ENCODE results near the gene ZNF793. TPM values are rescaled to one million over a fixed set of nuclear protein-coding genes. Genes with fewer than 3 reads are reported as not detected.

ZNF793 gene
- total RNA-seq, 1 donor from 2014 or later: 6.3 TPM

DNA sequence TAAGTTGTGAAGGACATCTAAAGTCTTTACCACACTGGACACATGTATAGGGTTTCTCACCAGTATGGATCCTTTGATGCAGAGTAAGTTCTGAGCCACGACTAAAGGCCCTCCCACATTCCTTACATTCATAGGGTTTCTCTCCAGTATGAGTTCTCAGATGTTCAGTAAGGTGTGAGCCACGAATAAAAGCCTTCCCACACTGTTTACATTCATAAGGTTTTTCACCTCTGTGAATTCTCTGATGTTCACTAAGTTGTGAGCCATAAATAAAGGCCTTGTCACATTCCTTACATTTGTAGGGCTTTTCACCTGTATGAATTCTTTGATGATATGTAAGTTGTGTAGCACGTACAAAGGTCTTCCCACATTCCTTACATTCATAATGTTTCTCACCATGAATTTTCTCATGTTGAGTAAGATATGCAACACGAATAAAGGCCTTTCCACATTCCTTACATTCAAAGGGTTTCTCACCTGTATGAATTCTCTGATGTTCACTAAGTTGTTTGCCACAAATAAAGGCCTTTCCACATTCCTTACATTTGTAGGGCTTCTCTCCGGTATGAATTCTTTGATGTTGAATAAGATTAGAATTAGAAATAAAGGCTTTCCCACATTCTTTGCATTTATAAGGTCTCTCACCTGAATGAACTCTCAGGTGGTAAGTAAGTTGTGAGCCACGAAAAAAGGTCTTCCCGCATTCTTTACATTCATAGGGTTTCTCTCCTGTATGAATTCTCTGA lies 58.1 kb downstream of the ZNF793 start:
- H3K9ac ChIP-seq (ENCODE audit: low read depth in 1 of 3, low read length in 3 of 3): no peak overlapping the region
- H3K4me3 ChIP-seq (ENCODE audit: low read length in 3 of 3): peak overlapping the region in 1 of 3 donors; percentile 38
- peaks cover 48 to 75% (median 59%) of the 10 kb centered on the region in 3 donors for H3K9me3 ChIP-seq (ENCODE audit: control insufficient read depth in 3 of 3, low read length in 3 of 3)
- H3K27ac ChIP-seq (ENCODE audit: low read depth, low read length): no peak overlapping the region
- H3K4me1 ChIP-seq (ENCODE audit: control insufficient read depth in 3 of 3, insufficient read depth in 3 of 3, low read length in 3 of 3): no peaks in the 10 kb centered on the region
- no peaks in the 10 kb centered on the region for H3K27me3 ChIP-seq (ENCODE audit: control insufficient read depth in 3 of 3, insufficient read depth in 3 of 3, low read length in 3 of 3)
- peaks cover 23 to 55% (median 38%) of the 10 kb centered on the region in 3 donors for H3K36me3 ChIP-seq (ENCODE audit: control insufficient read depth in 3 of 3, insufficient read depth in 3 of 3, low read length in 3 of 3)

GRCh38 chr19:37565370-37565669 lies 58.6 kb downstream of the ZNF793 start:
- Histone ChIP-seq H3K27ac (ENCODE audit: low read depth, low read length) (no peak overlapping the region), H3K4me1 (ENCODE audit: control insufficient read depth in 3 of 3, insufficient read depth in 3 of 3, low read length in 3 of 3) (no peaks in the 10 kb centered on the region), H3K9me3 (ENCODE audit: control insufficient read depth in 3 of 3, low read length in 3 of 3) (peaks cover 52 to 80% (median 62%) of the 10 kb centered on the region in 3 donors), H3K9ac (ENCODE audit: low read depth in 1 of 3, low read length in 3 of 3) (no peak overlapping the region), H3K27me3 (ENCODE audit: control insufficient read depth in 3 of 3, insufficient read depth in 3 of 3, low read length in 3 of 3) (no peaks in the 10 kb centered on the region), H3K36me3 (ENCODE audit: control insufficient read depth in 3 of 3, insufficient read depth in 3 of 3, low read length in 3 of 3) (peaks cover 27 to 59% (median 43%) of the 10 kb centered on the region in 3 donors), H3K4me3 (ENCODE audit: low read length in 3 of 3) (peak overlapping the region in 1 of 3 donors; percentile 38)

- Histone ChIP-seq H3K4me1 (ENCODE audit: control insufficient read depth in 3 of 3, insufficient read depth in 3 of 3, low read length in 3 of 3) (no peaks in the 10 kb centered on the region), H3K4me3 (ENCODE audit: low read length in 3 of 3) (no peak overlapping the region), H3K27ac (ENCODE audit: low read depth, low read length) (no peak overlapping the region), H3K9ac (ENCODE audit: low read depth in 1 of 3, low read length in 3 of 3) (no peak overlapping the region), H3K27me3 (ENCODE audit: control insufficient read depth in 3 of 3, insufficient read depth in 3 of 3, low read length in 3 of 3) (no peaks in the 10 kb centered on the region), H3K9me3 (ENCODE audit: control insufficient read depth in 3 of 3, low read length in 3 of 3) (peaks cover 27 to 59% (median 34%) of the 10 kb centered on the region in 3 donors), H3K36me3 (ENCODE audit: control insufficient read depth in 3 of 3, insufficient read depth in 3 of 3, low read length in 3 of 3) (peaks cover 22 to 42% (median 30%) of the 10 kb centered on the region in 3 donors)
Measured at GRCh38 chr19:37572203-37572602, 65.5 kb downstream of the ZNF793 start.

GRCh38 chr19:37583340-37583739 lies 76.6 kb downstream of the ZNF793 start:
- Histone ChIP-seq H3K4me1 (ENCODE audit: control insufficient read depth in 3 of 3, insufficient read depth in 3 of 3, low read length in 3 of 3) (no peaks in the 10 kb centered on the region), H3K4me3 (ENCODE audit: low read length in 3 of 3) (peak overlapping the region in 1 of 3 donors; percentile 28), H3K27me3 (ENCODE audit: control insufficient read depth in 3 of 3, insufficient read depth in 3 of 3, low read length in 3 of 3) (no peaks in the 10 kb centered on the region), H3K36me3 (ENCODE audit: control insufficient read depth in 3 of 3, insufficient read depth in 3 of 3, low read length in 3 of 3) (peaks cover 55 to 80% (median 68%) of the 10 kb centered on the region in 3 donors), H3K9ac (ENCODE audit: low read depth in 1 of 3, low read length in 3 of 3) (no peak overlapping the region), H3K27ac (ENCODE audit: low read depth, low read length) (no peak overlapping the region), H3K9me3 (ENCODE audit: control insufficient read depth in 3 of 3, low read length in 3 of 3) (peaks cover 23 to 59% (median 23%) of the 10 kb centered on the region in 3 donors)

Other genes with a start within 250 kb of the ZNF793 start
- 5.2 TPM for gene ZNF527, start 135.8 kb upstream of the ZNF793 start, total RNA-seq
- gene ZNF569, start 39.5 kb upstream of the ZNF793 start, total RNA-seq: 7.3 TPM
- 6.8 TPM for gene ZNF570, start 37.6 kb upstream of the ZNF793 start, total RNA-seq
- 4.7 TPM for gene ZNF571, start 87.9 kb downstream of the ZNF793 start, total RNA-seq
- gene ZNF540, start 87.9 kb downstream of the ZNF793 start, total RNA-seq: 1.6 TPM
- 22.4 TPM for gene ZFP30, start 148.5 kb downstream of the ZNF793 start, total RNA-seq
- 9.4 TPM for gene ZNF607, start 212.8 kb downstream of the ZNF793 start, total RNA-seq